Endothelial cell of umbilical vein (primary cell): ENCODE results near the gene DEDD. TPM values are rescaled to one million over a fixed set of nuclear protein-coding genes. Genes with fewer than 3 reads are reported as not detected.

Experiments
- BruUV-seq: library from RNA; stranded (reverse); fragments of 400-500 nt; replicated peaks from 2 replicates; lab custom pipeline; 2021; lab: Mats Ljungman, UMichigan
- CTCF ChIA-PET: fragments of 300-600, 350-600 bp; sonication (Branson Sonifier 250); formaldehyde crosslinking; loops from one replicate; lab custom pipeline; 2021; ENCODE audit warnings: antibody characterized with exemption, inconsistent platforms; lab: Charles Lee
- POLR2A ChIA-PET: fragments of 300-600, 350-600 bp; sonication (Branson Sonifier 250); formaldehyde crosslinking; loops from one replicate; lab custom pipeline; 2021; ENCODE audit warnings: antibody characterized with exemption, inconsistent platforms; lab: Charles Lee
- DNase-seq: peaks from one replicate; pipeline ENCODE4 v3.0.0-alpha.2; 2011; ENCODE audit warnings: low read depth, low spot score
- FAIRE-seq: peaks from 2 replicates; lab custom pipeline; 2011; peaks lifted over from hg19 to GRCh38; lab: Jason Lieb, UNC
- H2AFZ ChIP-seq: 2 replicates; pipeline ENCODE4 v1.6.0; 2012; ENCODE audit warnings: low read depth, low read length, control low read depth, inconsistent platforms
- H3K27ac ChIP-seq: 2 replicates; pipeline ENCODE4 v1.5.1; 2011; ENCODE audit warnings: low read depth, mild to moderate bottlenecking, control low read depth, low read length, moderate library complexity; ENCODE audit not compliant: insufficient read depth
- H3K27me3 ChIP-seq, 2 experiments: 2 replicates each; pipeline versions ENCODE4 v1.6.0 to v1.6.1; 2011; ENCODE audit warnings: low read length in 2 of 2, mixed read lengths in 1 of 2; ENCODE audit not compliant: control insufficient read depth in 2 of 2, insufficient read depth in 2 of 2
- H3K36me3 ChIP-seq, 2 experiments: 2 replicates in 1 of 2; 3 replicates in 1 of 2; pipeline ENCODE4 v1.5.1; 2011; ENCODE audit warnings: low read length in 2 of 2, mild to moderate bottlenecking in 1 of 2, moderate library complexity in 1 of 2; ENCODE audit not compliant: control insufficient read depth in 2 of 2, insufficient read depth in 2 of 2; ENCODE audit errors: extremely low read depth in 1 of 2
- H3K4me1 ChIP-seq: 3 replicates; pipeline ENCODE4 v1.5.1; 2011; ENCODE audit warnings: mild to moderate bottlenecking, low read length; ENCODE audit not compliant: control insufficient read depth, insufficient read depth; ENCODE audit errors: extremely low read depth
- H3K4me2 ChIP-seq: 2 replicates; pipeline ENCODE4 v1.6.1; 2011; ENCODE audit warnings: low read length, control low read depth, mixed read lengths; ENCODE audit not compliant: insufficient read depth
- H3K4me3 ChIP-seq, 3 experiments: fragments of 200-600 bp in 1 of 3; sonication (generic), shearing (Covaris generic) in 1 of 3; replicated peaks in 1 of 3; 2 replicates each; pipeline ENCODE4 v1.5.1; 2011 to 2016; ENCODE audit warnings: control low read depth in 3 of 3, low read length in 3 of 3, mild to moderate bottlenecking in 2 of 3, inconsistent platforms in 1 of 3, low read depth in 1 of 3, moderate library complexity in 1 of 3; ENCODE audit not compliant: insufficient read depth in 1 of 3
- H3K79me2 ChIP-seq: 2 replicates; pipeline ENCODE4 v1.6.0; 2012; ENCODE audit warnings: low read length, inconsistent platforms; ENCODE audit not compliant: control insufficient read depth, insufficient read depth
- H3K9ac ChIP-seq: replicated peaks from 2 replicates; pipeline ENCODE3; 2011; ENCODE audit warnings: low read length, control low read depth; ENCODE audit not compliant: insufficient read depth; ENCODE audit errors: extremely low read depth
- H3K9me1 ChIP-seq: replicated peaks from 3 replicates; pipeline ENCODE4 v1.6.0; 2011; ENCODE audit warnings: mild to moderate bottlenecking, low read length; ENCODE audit not compliant: control insufficient read depth, insufficient read depth; ENCODE audit errors: extremely low read depth
- H3K9me3 ChIP-seq: replicated peaks from 2 replicates; pipeline ENCODE4 v1.5.1; 2012; ENCODE audit warnings: low read length, inconsistent platforms; ENCODE audit not compliant: control insufficient read depth, insufficient read depth
- H4K20me1 ChIP-seq: replicated peaks from 2 replicates; pipeline ENCODE3; 2011; ENCODE audit warnings: mild to moderate bottlenecking, low read length; ENCODE audit not compliant: control insufficient read depth, insufficient read depth; ENCODE audit errors: extremely low read depth
- EZH2 ChIP-seq: IDR thresholded peaks from 2 replicates; pipeline ENCODE4 v1.6.1; 2012; ENCODE audit warnings: borderline replicate concordance, low read depth, mild to moderate bottlenecking, moderate library complexity, low read length, inconsistent platforms; ENCODE audit not compliant: severe bottlenecking
- FOS ChIP-seq: IDR thresholded peaks from 2 replicates; pipeline ENCODE4 v1.6.1; 2011; ENCODE audit warnings: mild to moderate bottlenecking, low read length, moderate library complexity, borderline replicate concordance; ENCODE audit not compliant: insufficient read depth
- MYC ChIP-seq: IDR thresholded peaks from one replicate; pipeline ENCODE4 v1.6.1; 2011; ENCODE audit warnings: mild to moderate bottlenecking, low read depth, low read length
- dilution Hi-C: fragments of 300-500 bp; cut with MboI; formaldehyde crosslinking; loops from one replicate; pipeline ENCODE4 v1.15.0; 2019; ENCODE audit warnings: low sequenced_read_pairs; ENCODE audit not compliant: extremely low pct_ligation_motif_present
- intact Hi-C: fragments of 100-400 bp; cut with micrococcal nuclease; formaldehyde crosslinking; loops from one replicate; pipeline ENCODE4 v1.10.0; 2022
- polyA plus RNA-seq, 4 experiments: library from polyadenylated mRNA; depleted of rRNA in 3 of 4; stranded (reverse) in 3 of 4; unstranded in 1 of 4; fragments of >200 nt; gene quantifications; 2 replicates each; pipeline versions ENCODE4 v1.2.1 to v1.2.3, GENCODE V29; 2011 to 2012; ENCODE audit warnings: missing spikeins in 1 of 4
- total RNA-seq: library from RNA; stranded (reverse); gene quantifications from 2 replicates; pipeline ENCODE4 v1.2.3, GENCODE V29; 2021

The DEDD gene
- total and polyA plus RNA-seq, 2 donors (not counting 3 experiments of a cell fraction or from before 2014, with no cell fraction given), result 50.2 to 78.3 TPM

DNA sequence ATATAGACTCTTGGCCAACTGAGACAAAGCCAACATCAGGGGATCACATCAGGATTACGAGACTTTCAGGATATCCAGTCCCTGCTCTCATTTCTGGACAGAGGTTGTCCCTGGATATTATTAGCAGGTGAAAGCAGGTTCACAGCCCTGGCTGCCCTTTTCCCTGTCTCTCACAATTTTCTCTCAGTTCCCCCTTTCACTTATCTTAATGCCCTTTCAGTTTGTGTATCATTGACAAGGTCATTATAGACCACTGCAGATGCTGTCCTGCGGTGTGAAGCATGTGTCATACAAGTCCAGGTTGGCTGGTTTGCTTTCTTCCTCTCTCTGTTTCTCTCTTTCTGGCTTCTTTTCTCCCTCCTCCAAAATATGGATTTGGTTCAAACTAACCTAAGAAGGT is 36.5 kb downstream of the DEDD start:
- Histone ChIP-seq H3K27me3 (no peaks in the 10 kb centered on the region), H3K9me3 (no peaks in the 10 kb centered on the region), H3K4me1 (peaks cover 8% of the 10 kb centered on the region), H2AFZ (no peak overlapping the region), H3K36me3 (peaks cover 2 to 5% of the 10 kb centered on the region in 2 experiments), H3K79me2 (no peaks in the 10 kb centered on the region), H3K4me3 (no peak overlapping the region), H3K9ac (no peak overlapping the region), H3K4me2 (no peak overlapping the region), H4K20me1 (no peaks in the 10 kb centered on the region), H3K27ac (no peak overlapping the region), H3K9me1 (no peaks in the 10 kb centered on the region)
- BruUV-seq, result no TSS peak
- POLR2A ChIA-PET, result no interaction called here
- intact Hi-C loops, result loop anchor here (2.0 to 5.0 kb wide), 2 partner anchors 261 to 369 kb away; no protein-coding TSS in a partner anchor
- CTCF ChIA-PET, result interaction anchor here (0.7 to 7.6 kb wide), 9 partner anchors 37 to 261 kb away, joined by 3 to 197 read pairs (median 17); partner anchors contain the start of genes DEDD and F11R
- no peak for FAIRE-seq
- dilution Hi-C loops, result no loop called here
- TF ChIP-seq EZH2 (no peak), FOS (no peak)
- DNase-seq, result no peak

DNA sequence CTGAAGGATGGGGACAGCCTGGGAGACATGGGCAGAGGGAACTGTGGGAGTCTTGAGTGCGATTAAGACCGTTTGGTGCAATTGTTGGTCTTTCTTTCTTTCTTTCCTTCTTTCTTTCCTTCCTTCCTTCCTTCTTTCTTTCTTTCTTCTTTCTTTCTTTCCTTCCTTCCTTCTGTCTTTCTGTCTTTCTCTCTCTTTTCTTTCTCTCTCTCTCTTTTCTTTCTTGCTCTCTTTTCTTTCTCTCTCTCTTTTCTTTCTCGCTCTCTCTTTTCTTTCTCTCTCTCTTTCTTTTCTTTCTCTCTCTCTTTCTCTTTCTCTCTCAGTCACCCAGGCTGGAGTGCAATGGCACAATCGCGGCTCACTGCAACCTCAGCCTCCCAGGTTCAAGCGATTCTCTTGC is 37.2 kb downstream of the DEDD start:
- no TSS peak for BruUV-seq
- ChIA-PET CTCF (interaction anchor here (1.3 to 7.6 kb wide), 2 partner anchors 99 to 105 kb away, joined by 4 to 197 read pairs; no protein-coding TSS in a partner anchor), POLR2A (no interaction called here)
- Histone ChIP-seq H3K9ac (no peak overlapping the region), H3K36me3 (peaks cover 2 to 5% of the 10 kb centered on the region in 2 experiments), H3K4me2 (no peak overlapping the region), H3K9me3 (no peaks in the 10 kb centered on the region), H3K9me1 (no peaks in the 10 kb centered on the region), H3K4me3 (no peak overlapping the region), H3K4me1 (peaks cover 8% of the 10 kb centered on the region), H3K79me2 (no peaks in the 10 kb centered on the region), H3K27ac (no peak overlapping the region), H4K20me1 (no peaks in the 10 kb centered on the region), H3K27me3 (no peaks in the 10 kb centered on the region), H2AFZ (no peak overlapping the region)
- DNase-seq (no peak), FAIRE-seq (no peak)
- intact Hi-C loops (loop anchor here (5.0 kb wide), 1 partner anchor 368 kb away; no protein-coding TSS in a partner anchor), dilution Hi-C loops (no loop called here)
- TF ChIP-seq MYC, result no peak
- TF ChIP-seq FOS, result no peak
